ENCODE results near the gene SLC8A1.

Gene SLC8A1

GRCh38 chr2:40450066-40450795, 1.7 kb downstream of the SLC8A1 start:
- Histone ChIP-seq H4K8ac (ENCODE audit: low read depth, low read length) (peak overlapping the region; percentile 20), H4K12ac (ENCODE audit: low read depth, low read length) (no peak overlapping the region), H3K36me3 (ENCODE audit: control insufficient read depth in 1 of 2, insufficient read depth in 2 of 2, low read length in 2 of 2) (peaks cover 0 to 4% of the 10 kb centered on the region in 2 experiments), H3K4me2 (ENCODE audit: low read length) (peak overlapping the region; percentile 83), H3K9ac (ENCODE audit: low read length) (no peak overlapping the region), H2BK5ac (ENCODE audit: low read depth, low read length, poor library complexity) (no peak overlapping the region), H3K4me3 (ENCODE audit: low read depth, low read length) (no peak overlapping the region), H3K79me1 (ENCODE audit: low read length) (peaks cover 11% of the 10 kb centered on the region), H3K27ac (ENCODE audit: low read depth, low read length) (no peak overlapping the region), H3K9me3 (ENCODE audit: insufficient read depth, low read depth, low read length) (no peaks in the 10 kb centered on the region), H3K27me3 (ENCODE audit: insufficient read depth, low read length) (no peaks in the 10 kb centered on the region), H2BK12ac (ENCODE audit: low read length) (no peak overlapping the region), H3K4me1 (ENCODE audit: control insufficient read depth in 1 of 2, insufficient read depth in 2 of 2, low read length in 2 of 2) (peaks cover 0 to 4% of the 10 kb centered on the region in 2 experiments), H2AK5ac (ENCODE audit: low read length) (no peak overlapping the region), H3K18ac (ENCODE audit: low read length) (no peak overlapping the region), H3K79me2 (ENCODE audit: control insufficient read depth, insufficient read depth, low read length, poor library complexity) (peaks cover 5% of the 10 kb centered on the region), H3K4ac (ENCODE audit: low read depth, low read length) (no peak overlapping the region), H4K91ac (ENCODE audit: low read depth, low read length) (no peak overlapping the region), H2AFZ (ENCODE audit: insufficient read depth, low read length, poor library complexity) (no peak overlapping the region), H3K14ac (ENCODE audit: low read length) (no peak overlapping the region), H3K23ac (ENCODE audit: low read length) (no peak overlapping the region), H2BK120ac (ENCODE audit: insufficient read depth, low read length, poor library complexity) (no peak overlapping the region)
- no CpG with 5 or more reads among the region's 12 CpGs for WGBS (ENCODE audit: extremely low coverage, insufficient coverage, insufficient read length)
- DNase-seq, result peak in 1 of 2 donors; percentile 9

GRCh38 chr2:40448476-40449079, 3.3 kb downstream of the SLC8A1 start:
- Histone ChIP-seq H3K4me1 (ENCODE audit: control insufficient read depth in 1 of 2, insufficient read depth in 2 of 2, low read length in 2 of 2) (peaks cover 0 to 4% of the 10 kb centered on the region in 2 experiments), H3K23ac (ENCODE audit: low read length) (no peak overlapping the region), H3K4me2 (ENCODE audit: low read length) (no peak overlapping the region), H3K4ac (ENCODE audit: low read depth, low read length) (no peak overlapping the region), H4K8ac (ENCODE audit: low read depth, low read length) (no peak overlapping the region), H3K27me3 (ENCODE audit: insufficient read depth, low read length) (no peaks in the 10 kb centered on the region), H2AK5ac (ENCODE audit: low read length) (no peak overlapping the region), H3K79me1 (ENCODE audit: low read length) (peaks cover 11% of the 10 kb centered on the region), H3K9ac (ENCODE audit: low read length) (no peak overlapping the region), H3K36me3 (ENCODE audit: control insufficient read depth in 1 of 2, insufficient read depth in 2 of 2, low read length in 2 of 2) (peaks cover 0 to 6% of the 10 kb centered on the region in 2 experiments), H3K27ac (ENCODE audit: low read depth, low read length) (no peak overlapping the region), H4K91ac (ENCODE audit: low read depth, low read length) (no peak overlapping the region), H2BK120ac (ENCODE audit: insufficient read depth, low read length, poor library complexity) (no peak overlapping the region), H2BK12ac (ENCODE audit: low read length) (no peak overlapping the region), H3K14ac (ENCODE audit: low read length) (no peak overlapping the region), H2AFZ (ENCODE audit: insufficient read depth, low read length, poor library complexity) (no peak overlapping the region), H3K79me2 (ENCODE audit: control insufficient read depth, insufficient read depth, low read length, poor library complexity) (peaks cover 5% of the 10 kb centered on the region), H3K18ac (ENCODE audit: low read length) (no peak overlapping the region), H3K4me3 (ENCODE audit: low read depth, low read length) (no peak overlapping the region), H3K9me3 (ENCODE audit: insufficient read depth, low read depth, low read length) (no peaks in the 10 kb centered on the region), H4K12ac (ENCODE audit: low read depth, low read length) (no peak overlapping the region), H2BK5ac (ENCODE audit: low read depth, low read length, poor library complexity) (no peak overlapping the region)
- WGBS (ENCODE audit: extremely low coverage, insufficient coverage, insufficient read length), result no CpG with 5 or more reads among the region's 3 CpGs
- peak in 1 of 2 donors; percentile 39 for DNase-seq

DNA sequence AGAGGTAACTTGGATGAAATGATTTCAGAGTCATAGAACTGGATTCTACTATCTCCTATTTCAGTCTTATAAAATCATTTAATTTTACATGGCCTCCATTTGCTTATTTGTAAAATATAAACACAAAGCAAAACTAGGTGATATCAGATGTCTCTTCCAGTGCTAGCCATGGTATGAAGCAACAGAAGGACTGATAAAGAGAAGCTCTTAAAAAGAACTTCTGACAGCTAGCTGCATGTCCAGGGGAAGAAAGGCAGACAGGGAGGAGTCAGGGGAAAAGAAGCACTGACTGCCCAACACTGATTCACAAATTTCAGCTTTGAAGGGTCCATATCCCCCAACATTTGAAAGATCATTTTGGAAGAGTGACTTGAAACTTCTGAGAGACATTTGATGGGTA, 6.4 kb downstream of the SLC8A1 start:
- Histone ChIP-seq H3K9ac (ENCODE audit: low read length) (no peak overlapping the region), H2BK120ac (ENCODE audit: insufficient read depth, low read length, poor library complexity) (no peak overlapping the region), H3K9me3 (ENCODE audit: insufficient read depth, low read depth, low read length) (no peaks in the 10 kb centered on the region), H4K12ac (ENCODE audit: low read depth, low read length) (no peak overlapping the region), H3K14ac (ENCODE audit: low read length) (no peak overlapping the region), H3K79me1 (ENCODE audit: low read length) (no peaks in the 10 kb centered on the region), H3K4me1 (ENCODE audit: control insufficient read depth in 1 of 2, insufficient read depth in 2 of 2, low read length in 2 of 2) (peaks cover 0 to 4% of the 10 kb centered on the region in 2 experiments), H3K23ac (ENCODE audit: low read length) (no peak overlapping the region), H3K27me3 (ENCODE audit: insufficient read depth, low read length) (no peaks in the 10 kb centered on the region), H3K18ac (ENCODE audit: low read length) (no peak overlapping the region), H4K8ac (ENCODE audit: low read depth, low read length) (no peak overlapping the region), H3K4ac (ENCODE audit: low read depth, low read length) (no peak overlapping the region), H3K27ac (ENCODE audit: low read depth, low read length) (peak overlapping the region; percentile 21), H3K79me2 (ENCODE audit: control insufficient read depth, insufficient read depth, low read length, poor library complexity) (no peaks in the 10 kb centered on the region), H3K4me2 (ENCODE audit: low read length) (no peak overlapping the region), H3K36me3 (ENCODE audit: control insufficient read depth in 1 of 2, insufficient read depth in 2 of 2, low read length in 2 of 2) (peaks cover 0 to 6% of the 10 kb centered on the region in 2 experiments), H4K91ac (ENCODE audit: low read depth, low read length) (no peak overlapping the region), H2BK12ac (ENCODE audit: low read length) (no peak overlapping the region), H2BK5ac (ENCODE audit: low read depth, low read length, poor library complexity) (no peak overlapping the region), H3K4me3 (ENCODE audit: low read depth, low read length) (no peak overlapping the region), H2AFZ (ENCODE audit: insufficient read depth, low read length, poor library complexity) (no peak overlapping the region), H2AK5ac (ENCODE audit: low read length) (no peak overlapping the region)
- no peak for DNase-seq

DNA sequence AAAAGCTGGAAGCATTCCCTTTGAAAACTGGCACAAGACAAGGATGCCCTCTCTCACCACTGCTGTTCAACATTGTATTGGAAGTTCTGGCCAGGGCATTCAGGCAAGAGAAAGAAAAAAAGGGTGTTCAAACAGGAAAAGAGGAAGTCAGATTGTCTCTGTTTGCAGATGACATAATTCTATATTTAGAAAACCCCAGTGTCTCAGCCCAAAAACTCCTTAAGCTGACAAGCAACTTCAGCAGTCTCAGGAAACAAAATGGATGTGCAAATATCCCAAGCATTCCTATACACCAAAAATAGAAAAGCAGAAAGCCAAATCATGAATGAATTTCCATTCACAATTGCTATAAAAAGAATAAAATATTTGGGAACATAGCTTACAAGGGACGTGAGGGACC, 11.1 kb downstream of the SLC8A1 start:
- Histone ChIP-seq H3K14ac (ENCODE audit: low read length) (no peak overlapping the region), H4K12ac (ENCODE audit: low read depth, low read length) (no peak overlapping the region), H2AK5ac (ENCODE audit: low read length) (no peak overlapping the region), H3K4me3 (ENCODE audit: low read depth, low read length) (no peak overlapping the region), H3K4me1 (ENCODE audit: control insufficient read depth in 1 of 2, insufficient read depth in 2 of 2, low read length in 2 of 2) (peaks cover 1 to 6% of the 10 kb centered on the region in 2 experiments), H3K27me3 (ENCODE audit: insufficient read depth, low read length) (no peaks in the 10 kb centered on the region), H2BK12ac (ENCODE audit: low read length) (no peak overlapping the region), H3K9me3 (ENCODE audit: insufficient read depth, low read depth, low read length) (no peaks in the 10 kb centered on the region), H3K4me2 (ENCODE audit: low read length) (no peak overlapping the region), H2BK120ac (ENCODE audit: insufficient read depth, low read length, poor library complexity) (no peak overlapping the region), H4K91ac (ENCODE audit: low read depth, low read length) (no peak overlapping the region), H2BK5ac (ENCODE audit: low read depth, low read length, poor library complexity) (no peak overlapping the region), H3K18ac (ENCODE audit: low read length) (no peak overlapping the region), H3K36me3 (ENCODE audit: control insufficient read depth in 1 of 2, insufficient read depth in 2 of 2, low read length in 2 of 2) (peaks cover 0 to 3% of the 10 kb centered on the region in 2 experiments), H4K8ac (ENCODE audit: low read depth, low read length) (no peak overlapping the region), H3K27ac (ENCODE audit: low read depth, low read length) (no peak overlapping the region), H3K23ac (ENCODE audit: low read length) (no peak overlapping the region), H3K4ac (ENCODE audit: low read depth, low read length) (no peak overlapping the region), H3K79me1 (ENCODE audit: low read length) (peaks cover 5% of the 10 kb centered on the region), H2AFZ (ENCODE audit: insufficient read depth, low read length, poor library complexity) (no peak overlapping the region), H3K9ac (ENCODE audit: low read length) (no peak overlapping the region), H3K79me2 (ENCODE audit: control insufficient read depth, insufficient read depth, low read length, poor library complexity) (no peaks in the 10 kb centered on the region)
- WGBS (ENCODE audit: extremely low coverage, insufficient coverage, insufficient read length), result no CpG with 5 or more reads among the region's 1 CpG
- DNase-seq, result peak in 1 of 2 donors; percentile 6
